ENCODE measurements around the gene CLSTN1.
"Not testable (repeated sequence)": the region's sequence is repeated elsewhere in the genome, so short reads cannot be mapped to it uniquely, and the experiment has no call there.

The CLSTN1 gene

DNA sequence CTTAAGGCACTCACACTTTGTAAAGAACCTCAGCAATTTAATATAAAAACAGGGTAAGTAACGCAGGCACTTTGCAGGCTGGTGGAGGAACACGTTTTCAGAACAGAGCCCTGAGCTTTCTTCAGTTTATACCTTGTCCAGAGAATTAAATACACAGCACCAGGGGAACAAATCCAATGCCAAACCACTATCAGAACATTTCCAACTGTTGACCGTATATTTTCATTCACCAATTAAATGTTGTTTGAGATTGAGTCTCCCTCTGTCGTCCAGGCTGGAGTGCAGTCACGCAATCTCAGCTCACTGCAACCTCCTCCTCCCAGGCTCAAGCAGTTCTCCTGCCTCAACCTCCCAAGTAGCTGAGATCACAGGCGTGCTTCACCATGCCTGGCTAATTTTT is 29.7 kb downstream of the CLSTN1 start:
- no peak for DNase-seq

DNA sequence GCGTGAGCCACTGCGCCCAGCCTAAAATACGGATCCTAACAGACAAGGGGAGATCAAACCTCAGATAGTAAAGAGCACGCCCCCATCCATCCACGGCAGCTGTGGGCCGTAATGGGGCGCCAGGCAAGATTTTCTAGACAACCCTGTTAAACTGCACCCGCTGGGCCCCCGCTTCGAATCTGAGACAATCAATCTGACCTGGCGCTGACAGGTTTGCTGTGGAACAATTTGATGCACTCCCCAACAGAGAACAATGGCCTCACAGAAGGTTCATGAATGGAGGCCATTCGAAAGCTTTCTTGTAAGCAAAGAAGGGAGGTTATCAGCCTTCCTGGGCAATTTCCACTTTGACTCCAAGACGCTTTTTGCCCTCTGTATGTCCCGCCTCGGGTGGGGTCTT is 30.5 kb downstream of the CLSTN1 start:
- DNase-seq: no peak

DNA sequence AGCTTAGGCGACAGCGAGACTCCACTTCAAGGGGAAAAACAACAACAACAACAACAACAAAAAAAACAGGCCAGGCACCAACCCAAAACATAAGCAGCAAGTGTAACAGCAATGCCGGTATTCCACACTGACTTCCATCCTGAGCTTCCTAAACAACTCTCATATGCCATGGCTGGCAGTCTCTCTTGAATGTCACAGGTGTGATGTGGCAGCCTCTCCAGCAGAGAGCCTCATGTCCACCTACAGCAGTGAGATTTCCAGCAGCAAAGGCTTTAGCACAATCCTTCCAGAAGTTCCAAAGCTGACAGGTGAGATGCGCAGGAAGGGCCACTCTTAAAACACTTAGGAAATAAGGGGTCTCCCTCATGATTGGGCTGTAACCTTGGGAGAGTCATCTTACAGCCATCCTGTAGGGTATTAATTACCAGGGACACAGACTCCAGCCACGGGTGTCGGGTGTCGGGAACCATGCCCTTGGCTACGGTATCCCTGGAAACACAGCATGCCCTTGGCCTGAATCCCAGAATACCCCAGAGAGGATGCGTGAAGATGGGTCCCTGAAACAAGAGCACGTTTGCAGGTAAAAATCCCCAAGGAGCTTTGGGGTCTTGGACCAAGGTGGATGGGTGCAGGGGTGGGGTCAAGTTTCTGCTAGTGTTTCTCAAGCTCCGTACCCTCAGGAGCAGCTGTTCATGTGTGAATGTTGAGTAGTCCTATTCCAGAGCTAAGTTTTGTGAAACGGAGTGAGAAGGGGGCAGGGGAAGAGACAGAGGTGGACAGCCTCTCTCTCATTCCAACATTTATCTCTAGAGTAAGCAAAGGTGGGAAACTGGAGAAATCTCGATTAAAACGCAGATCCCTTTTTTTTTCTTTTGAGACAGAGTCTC is 31.4 kb downstream of the CLSTN1 start:
- DNase-seq: no peak

DNA sequence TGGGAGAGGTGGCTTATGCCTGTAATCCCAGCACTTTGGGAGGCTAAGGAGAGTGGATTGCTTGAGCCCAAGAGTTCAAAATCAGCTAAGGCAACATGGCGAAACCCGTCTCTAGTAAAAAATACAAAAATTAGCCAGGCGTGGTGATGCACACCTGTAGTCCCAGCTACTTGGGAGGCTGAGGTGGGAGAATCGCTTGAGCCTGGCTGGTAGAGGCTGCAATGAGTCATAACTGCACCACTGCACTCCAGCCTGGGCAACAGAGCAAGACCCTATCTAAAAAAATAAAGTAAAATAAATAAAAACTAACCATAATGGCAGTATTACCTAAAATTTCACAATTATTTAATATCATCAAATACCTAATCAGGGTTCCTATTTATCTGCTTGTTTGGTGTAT is 34.1 kb downstream of the CLSTN1 start:
- not testable (repeated sequence) for DNase-seq

DNA sequence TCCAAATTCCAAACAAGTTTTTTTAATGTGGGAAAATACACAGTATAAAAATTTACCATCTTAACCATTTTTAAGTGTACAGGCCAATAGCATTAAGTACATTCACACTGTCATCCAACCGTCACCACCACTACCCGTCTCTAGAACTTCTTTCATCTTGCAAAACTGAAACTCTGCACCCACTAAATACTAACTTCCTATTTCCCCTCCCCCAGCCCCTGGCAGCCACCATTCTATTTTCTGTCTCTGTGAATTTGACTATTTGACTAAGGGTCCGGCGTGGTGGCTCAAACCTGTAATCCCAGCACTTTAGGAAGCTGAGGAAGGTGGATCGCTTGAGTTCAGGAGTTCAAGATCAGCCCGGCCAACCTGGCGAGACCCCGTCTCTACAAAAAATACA is 36.1 kb downstream of the CLSTN1 start:
- peak; percentile 48 to 58 for DNase-seq

DNA sequence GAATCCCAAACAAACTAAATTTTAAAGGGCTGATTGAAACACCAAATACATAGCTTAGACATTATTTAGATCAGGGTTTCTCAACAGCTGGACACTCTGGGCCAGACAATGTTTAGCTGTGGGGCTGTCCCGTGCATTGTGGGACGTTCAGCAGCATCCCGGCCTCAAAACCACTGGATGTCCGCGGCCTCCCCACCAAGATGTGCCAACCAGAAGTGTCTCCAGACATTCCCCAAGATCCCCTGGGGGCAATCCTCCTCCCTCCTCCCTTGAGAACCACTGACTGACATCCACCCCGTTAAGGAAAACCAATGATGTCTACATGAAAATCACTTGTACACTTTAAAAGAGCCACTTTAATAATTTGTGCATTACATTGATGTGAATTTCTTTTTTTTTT is 38.4 kb downstream of the CLSTN1 start:
- no peak for DNase-seq

DNA sequence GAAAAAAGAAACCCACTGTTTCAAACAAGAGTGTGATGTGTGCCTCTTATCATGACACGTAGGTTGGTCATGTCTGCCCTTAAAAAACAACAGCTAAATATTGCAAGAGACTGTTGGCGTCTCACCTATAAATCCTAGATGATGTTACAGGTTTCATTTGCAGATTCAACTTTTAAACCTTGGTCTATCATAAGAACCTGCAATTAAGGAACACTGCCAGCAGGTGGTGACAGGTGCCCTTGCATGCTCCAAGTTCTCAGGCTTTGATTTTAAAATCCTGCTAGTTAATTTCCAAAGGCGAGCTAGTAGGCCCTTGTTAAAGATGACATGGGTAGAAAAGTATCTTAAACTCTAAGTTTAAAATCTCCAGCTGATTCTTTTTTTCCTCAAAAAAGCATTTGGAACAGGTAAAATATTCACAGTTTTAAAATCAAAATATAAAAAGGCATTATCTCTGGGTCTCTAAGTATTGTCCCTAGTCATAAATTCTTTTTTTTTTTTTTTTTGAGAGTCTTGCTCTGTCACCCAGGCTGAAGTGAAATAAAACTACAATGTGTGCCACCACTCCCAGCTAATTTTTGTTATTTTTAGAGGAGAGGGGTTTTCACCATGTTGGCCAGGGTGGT is 39.1 kb downstream of the CLSTN1 start:
- peak; percentile 34 to 78 for DNase-seq

DNA sequence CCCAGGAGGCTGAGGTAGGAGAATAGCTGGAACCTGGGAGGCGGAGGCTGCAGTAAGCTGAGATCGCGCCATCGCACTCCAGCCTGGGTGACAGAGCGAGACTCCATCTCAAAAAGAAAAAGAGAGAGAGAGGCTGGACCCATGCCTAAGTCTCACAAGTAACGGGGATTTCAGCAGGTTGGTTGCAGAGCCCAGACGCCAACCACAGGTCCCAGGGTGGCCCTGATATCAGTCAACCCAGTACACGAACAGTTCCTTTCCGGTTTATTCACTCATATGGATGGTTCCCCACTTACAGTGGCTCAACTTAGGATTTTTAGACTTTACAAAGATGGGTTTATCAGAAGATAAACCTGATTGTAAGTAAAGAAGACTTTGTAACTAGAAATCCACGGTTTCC is 40.9 kb downstream of the CLSTN1 start:
- DNase-seq: no peak

DNA sequence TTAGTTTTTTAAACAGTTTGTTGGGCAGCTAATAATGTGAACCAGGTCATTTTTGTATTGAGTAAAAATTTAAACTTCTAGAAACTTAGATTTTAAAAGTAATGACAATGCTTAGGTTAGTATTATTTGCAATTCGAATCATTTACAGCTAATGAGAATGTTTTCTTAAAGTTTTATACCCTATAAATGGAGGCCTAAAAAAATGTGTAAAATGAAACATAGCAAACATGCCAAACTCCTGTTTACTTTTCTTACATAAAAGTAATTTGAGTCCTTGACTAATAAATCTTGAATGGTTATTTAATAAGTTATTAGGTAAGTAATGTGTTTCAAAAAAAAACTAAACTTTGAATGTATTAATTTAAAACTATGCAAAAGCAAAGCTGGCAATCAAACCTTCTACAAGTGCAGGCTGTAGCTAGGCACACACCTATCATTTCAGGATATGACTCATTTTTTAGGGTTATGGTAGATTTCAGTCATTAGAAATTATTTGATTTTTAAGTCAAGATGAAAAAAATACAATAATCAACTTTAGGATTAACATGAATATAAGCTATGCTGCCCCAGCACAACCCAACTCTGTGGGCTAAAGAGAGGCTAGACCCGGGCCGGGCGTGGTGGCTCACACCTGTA is 41.5 kb downstream of the CLSTN1 start:
- no peak for DNase-seq

DNA sequence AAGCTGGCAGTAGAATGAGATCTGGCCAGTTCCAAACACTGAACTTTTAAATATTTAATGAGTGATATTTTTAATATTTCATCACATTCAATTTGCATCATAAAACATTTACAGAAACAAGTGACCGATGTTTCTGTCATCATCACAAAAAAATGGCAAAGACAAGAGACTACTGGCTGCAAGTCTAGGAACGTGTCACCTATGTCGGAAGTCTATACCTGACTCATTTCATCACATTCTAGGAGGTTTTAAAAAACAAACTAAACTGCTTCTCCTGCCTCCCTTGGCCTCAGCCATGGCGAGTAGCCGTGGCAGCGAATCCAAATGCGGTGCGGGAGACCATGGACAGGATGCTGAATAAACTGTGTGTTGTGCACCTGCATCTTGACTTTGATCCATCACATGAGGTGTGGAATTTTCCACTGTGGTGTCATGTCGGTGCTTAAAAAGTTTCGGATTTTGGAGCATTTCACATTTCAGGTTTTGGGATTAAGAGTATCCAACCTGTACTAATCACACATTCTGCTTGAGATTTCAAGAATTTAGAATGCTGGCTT is 43.1 kb downstream of the CLSTN1 start:
- no peak for DNase-seq

DNA sequence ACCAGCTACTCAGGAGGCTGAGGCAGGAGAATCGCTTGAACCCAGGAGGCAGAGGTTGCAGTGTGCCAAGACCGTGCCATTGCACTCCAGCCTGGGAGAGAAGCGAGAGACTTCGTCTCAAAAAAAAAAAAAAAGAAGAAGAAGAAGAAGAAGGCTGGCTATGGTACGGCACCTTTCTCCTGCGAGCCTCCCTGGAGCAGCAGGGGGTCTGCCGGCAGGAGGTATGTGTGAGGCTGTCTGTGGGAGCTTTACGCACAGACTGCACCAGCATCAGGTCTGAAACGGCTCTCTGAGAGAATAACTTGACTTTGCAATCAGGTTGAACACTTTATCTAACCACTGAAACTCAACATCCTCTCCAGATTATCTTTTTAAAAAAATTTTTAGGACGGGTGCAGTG is 44.9 kb downstream of the CLSTN1 start:
- DNase-seq: no peak

DNA sequence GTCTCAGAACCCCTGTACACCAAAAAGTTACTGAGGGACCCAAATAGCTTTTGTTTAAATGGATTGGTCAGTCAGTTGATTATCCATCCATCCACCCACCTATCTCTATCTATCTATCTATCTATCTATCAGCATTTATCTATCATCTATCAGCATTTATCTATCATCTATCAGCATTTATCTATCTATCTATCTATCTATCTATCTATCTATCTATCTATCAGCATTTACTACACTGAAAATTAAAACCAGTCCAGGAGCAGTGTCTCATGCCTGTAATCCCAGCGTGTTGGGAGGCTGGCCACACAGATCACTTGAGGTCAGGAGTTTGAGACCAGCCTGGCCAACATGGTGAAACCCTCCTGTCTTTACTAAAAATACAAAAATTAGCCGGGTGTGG is 47.1 kb downstream of the CLSTN1 start:
- DNase-seq: no peak

DNA sequence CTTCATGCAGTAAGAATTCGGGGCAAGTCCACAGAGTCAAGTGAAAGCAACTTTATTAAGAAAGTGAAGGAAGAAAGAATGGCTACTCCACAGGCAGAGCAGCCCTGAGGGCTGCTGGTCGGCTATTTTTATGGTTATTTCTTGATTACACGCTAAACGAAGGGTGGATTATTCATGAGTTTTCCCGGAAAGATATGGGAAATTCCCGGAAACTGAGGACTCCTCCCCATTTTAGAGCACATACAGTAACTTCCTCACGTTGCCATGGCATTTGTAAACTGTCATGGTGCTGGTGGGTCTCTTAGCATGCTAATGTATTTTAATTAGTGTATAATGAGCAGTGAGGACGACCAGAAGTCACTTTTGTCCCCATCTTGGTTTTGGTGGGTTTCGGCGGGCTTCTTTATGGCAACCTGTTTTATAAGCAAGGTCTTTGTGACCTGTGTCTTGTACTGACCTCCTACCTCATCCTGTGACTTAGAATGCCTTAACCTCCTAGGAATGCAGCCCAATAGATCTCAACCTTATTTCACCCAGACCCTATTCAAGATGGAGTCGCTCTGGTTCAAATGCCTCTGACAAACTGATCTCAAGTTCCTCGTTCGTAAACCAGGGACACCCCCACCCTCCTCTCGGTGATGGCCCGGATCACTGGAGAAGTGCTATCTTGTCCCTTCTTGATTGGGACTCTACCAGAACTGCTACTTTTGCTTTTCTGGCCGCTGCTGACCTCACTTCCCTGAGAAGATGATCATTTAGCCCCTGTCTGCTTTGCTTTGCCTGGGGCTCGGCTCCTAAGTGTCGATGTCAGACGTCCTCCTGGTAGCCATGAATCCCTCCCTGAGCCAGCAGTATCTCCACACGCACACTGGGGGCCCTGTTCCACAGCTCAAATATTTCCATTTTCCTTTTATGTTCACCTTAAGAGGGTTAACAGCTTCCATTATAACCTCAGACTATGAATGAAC is 48.8 kb downstream of the CLSTN1 start:
- peak; percentile 46 to 50 for DNase-seq

DNA sequence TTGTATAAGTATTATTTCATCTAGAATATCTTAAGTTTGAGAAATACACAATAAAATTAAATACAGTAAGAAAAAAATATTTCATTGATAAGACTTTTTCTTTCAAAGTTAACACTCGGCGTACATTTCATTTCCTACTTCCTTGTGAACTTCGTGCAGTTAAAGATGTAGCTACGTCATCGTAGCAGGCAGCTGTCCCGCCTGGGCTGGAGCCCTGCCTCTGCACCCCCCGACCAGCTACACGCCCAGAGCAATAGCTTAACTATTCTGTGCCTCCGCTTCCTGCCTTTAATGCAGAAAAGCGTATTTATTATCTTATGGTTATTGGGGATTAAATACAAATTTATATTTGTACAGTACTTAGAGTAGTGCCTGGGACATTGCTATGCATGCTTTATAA is 53.5 kb downstream of the CLSTN1 start:
- no peak for DNase-seq

DNA sequence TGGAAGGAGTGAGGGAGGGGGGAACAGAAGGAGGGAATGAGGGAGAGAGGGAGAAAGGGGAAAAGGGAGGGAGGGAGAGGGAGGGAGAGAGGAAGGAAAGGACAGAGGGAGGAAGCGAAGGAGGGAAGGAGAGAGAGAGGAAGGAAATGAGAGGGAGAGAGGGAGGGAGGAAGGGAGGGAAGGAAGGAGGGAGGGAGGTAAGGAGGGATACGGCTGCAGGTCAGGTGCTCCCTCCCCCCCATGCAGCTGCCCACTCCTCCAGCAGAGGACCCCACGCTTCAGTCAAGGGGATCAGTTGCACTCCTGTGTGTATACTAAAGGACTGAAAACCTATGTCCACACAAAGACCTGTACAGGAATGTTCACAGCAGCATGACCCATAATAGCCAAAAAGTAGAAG is 54.8 kb downstream of the CLSTN1 start:
- no peak for DNase-seq

DNA sequence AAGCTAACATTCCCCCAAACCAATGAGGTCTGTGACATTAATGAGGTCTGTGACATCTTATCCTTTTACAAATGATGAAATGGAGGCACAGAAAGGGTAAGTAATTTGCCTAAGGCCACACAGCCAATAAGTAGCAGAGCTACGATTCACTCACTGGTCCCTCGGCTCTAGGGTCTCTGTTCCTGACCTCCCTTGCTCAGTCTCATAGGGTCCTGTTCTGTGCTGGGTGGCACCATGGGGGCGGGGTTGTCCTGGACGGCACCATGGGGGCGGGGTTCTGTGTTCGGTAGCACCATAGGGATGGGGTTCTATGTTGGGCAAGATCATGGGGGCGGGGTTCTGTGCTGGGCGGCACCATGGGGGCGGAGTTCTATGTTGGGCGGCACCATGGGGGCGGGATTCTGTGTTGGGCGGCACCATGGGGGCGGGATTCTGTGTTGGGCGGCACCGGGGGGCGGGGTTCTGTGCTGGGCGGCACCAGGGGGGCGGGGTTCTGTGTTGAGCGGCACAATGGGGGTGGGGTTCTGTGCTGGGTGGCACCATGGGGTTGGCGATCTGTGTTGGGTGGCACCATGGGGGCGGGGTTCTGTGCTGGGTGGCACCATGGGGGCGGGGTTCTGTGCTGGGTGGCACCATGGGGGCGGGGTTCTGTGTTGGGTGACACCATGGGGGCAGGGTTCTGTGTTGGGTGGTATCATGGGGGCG is 55.6 kb downstream of the CLSTN1 start:
- no peak for DNase-seq

DNA sequence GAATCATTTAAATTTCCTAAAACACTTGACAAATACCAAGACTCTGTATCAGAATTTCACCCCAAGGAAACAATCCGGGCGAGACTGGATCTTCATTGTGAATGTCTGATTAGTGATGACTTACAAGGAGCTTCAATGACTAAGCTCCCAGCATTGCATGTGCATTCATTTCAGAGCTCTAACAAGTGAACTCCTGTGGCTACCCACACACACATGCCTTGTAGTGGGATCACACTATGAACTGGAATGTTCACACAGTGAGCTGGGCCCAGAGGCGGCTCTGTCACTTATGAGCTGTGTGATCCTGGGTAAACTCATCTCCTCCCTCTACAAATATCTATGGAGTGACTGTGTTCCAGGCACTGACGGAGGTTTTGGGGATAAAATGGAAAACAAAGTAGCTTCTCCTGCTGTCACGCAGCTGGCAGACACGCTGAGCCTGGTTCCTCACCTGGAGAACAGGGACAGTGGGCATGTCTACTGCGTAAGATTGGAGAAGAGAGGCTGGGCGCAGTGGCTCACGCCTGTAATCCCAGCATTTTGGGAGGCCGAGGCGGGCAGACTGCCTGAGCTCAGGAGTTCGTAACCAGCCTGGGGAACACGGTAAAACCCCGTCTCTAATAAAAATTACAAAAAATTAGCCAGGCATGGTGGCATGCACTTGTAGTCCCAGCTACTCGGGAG is 56.9 kb downstream of the CLSTN1 start:
- no peak for DNase-seq

DNA sequence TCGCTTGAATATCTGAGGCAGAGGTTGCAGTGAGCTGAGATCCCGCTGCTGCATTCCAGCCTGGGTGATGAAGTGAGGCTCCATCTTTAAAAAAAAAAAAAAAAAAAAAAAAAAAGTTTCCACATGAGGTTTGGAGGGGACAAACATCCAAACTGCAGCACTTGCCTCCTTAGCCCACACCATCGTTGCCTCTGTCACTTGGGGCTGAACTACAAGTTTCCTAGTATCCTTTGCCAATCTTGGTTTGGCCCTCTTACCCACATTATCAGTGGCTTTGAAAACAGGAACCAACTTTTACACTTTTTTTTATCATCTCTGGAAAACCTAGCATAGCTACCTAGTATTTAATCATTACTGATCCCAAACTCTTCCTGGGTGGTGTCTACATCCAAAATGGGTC is 59.2 kb downstream of the CLSTN1 start:
- DNase-seq: peak; percentile 20 to 42

DNA sequence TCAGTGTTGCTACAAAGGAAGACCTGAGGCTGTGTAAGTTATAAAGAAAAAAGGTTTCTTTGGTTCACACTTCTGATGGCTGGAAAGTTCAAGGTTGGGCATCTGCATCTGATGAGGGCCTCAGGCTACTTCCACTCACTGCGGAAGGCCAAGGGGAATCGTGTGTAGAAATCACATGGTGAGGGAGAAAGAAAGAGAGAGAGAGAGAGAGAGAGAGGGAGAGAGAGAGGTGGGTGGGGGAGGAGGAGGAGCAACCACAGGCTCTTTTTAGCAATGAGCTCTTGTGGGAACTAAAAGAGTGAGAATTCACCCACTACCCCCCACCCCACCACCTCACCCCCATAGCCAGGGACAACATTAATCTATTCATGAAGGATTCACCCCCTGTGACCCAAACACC is 59.9 kb downstream of the CLSTN1 start:
- DNase-seq: no peak

DNA sequence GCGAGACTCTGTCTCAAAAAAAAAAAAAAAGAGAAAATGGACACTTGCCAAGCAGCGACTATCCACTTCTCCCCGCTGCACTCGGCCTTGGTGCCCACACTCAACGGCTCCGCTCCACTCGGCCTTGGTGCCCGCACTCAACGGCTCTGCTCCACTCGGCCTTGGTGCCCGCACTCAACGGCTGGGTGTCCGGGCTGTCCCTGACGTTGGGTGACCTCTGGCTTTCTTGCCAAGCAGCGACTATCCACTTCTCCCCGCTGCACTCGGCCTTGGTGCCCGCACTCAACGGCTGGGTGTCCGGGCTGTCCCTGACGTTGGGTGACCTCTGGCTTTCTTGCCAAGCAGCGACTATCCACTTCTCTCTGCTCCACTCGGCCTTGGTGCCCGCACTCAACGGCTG is 61.3 kb downstream of the CLSTN1 start:
- not testable (repeated sequence) for DNase-seq

DNA sequence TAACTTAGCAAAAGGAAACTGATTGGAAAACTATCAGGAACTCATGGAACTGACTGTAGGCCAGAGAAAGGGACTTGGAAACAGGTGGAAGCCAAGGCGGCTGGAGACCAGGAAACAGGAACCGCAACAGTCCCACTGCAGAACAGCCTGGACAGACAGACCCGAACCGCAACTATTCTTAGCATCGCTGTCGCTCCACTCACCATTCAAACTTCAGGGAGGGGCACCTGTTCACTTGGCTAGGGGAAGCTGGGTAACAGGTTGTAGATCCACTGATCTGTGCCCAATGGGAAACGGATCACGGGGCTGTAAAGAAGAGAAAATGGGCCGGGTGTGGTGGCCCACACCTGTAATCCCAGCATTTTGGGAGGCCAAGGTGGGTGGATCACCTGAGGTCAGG is 61.9 kb downstream of the CLSTN1 start:
- DNase-seq: no peak
